Caco-2 (cell line): Measurements from ENCODE around the gene CCDC71. TPM values are rescaled to one million over a fixed set of nuclear protein-coding genes. Genes with fewer than 3 reads are reported as not detected.

Source experiments
- BruUV-seq: library from RNA; stranded (reverse); fragments of 400-500 nt; replicated peaks from 2 replicates; lab custom pipeline; 2021; lab: Mats Ljungman, UMichigan
- CTCF ChIA-PET: fragments of 300-600 bp; sonication (Branson Sonifier 250); formaldehyde crosslinking; loops from one replicate; lab custom pipeline; 2022; ENCODE audit warnings: antibody characterized with exemption; lab: Charles Lee
- POLR2A ChIA-PET: fragments of 300-600 bp; sonication (Branson Sonifier 250); formaldehyde crosslinking; loops from one replicate; lab custom pipeline; 2022; ENCODE audit warnings: antibody characterized with exemption; lab: Charles Lee
- DNase-seq, 2 experiments: peaks; one replicate each; pipeline versions ENCODE4 v3.0.0 to v3.0.0-alpha.2; 2020 to 2022
- H3K27me3 ChIP-seq: replicated peaks from 2 replicates; pipeline ENCODE4 v1.6.0; 2011; ENCODE audit warnings: low read length; ENCODE audit not compliant: control insufficient read depth, insufficient read depth
- H3K36me3 ChIP-seq: 2 replicates; pipeline ENCODE4 v1.5.1; 2011; ENCODE audit warnings: low read length; ENCODE audit not compliant: control insufficient read depth, insufficient read depth
- H3K4me1 ChIP-seq: fragments of 250-450 bp; sonication (Bioruptor Pico); 2 replicates; pipeline ENCODE4 v1.5.1; 2020; ENCODE audit warnings: mild to moderate bottlenecking
- H3K4me3 ChIP-seq: 2 replicates; pipeline ENCODE4 v1.5.1; 2011; ENCODE audit warnings: low read depth, mild to moderate bottlenecking, control low read depth, low read length
- H3K9me3 ChIP-seq: fragments of 250-450 bp; sonication (Bioruptor Pico); 2 replicates; pipeline ENCODE4 v1.5.1; 2020; ENCODE audit warnings: mild to moderate bottlenecking, moderate library complexity
- H3K27ac Mint-ChIP-seq: one replicate; pipeline ENCODE4 v1.8.0; 2022; ENCODE audit warnings: mixed read lengths; ENCODE audit not compliant: unreplicated experiment
- H3K27me3 Mint-ChIP-seq: one replicate; pipeline ENCODE4 v1.8.0; 2022; ENCODE audit warnings: mixed read lengths; ENCODE audit not compliant: insufficient read depth, unreplicated experiment
- H3K36me3 Mint-ChIP-seq: one replicate; pipeline ENCODE4 v1.8.0; 2022; ENCODE audit warnings: mild to moderate bottlenecking, mixed read lengths; ENCODE audit not compliant: insufficient read depth, unreplicated experiment
- H3K4me1 Mint-ChIP-seq: one replicate; pipeline ENCODE4 v1.8.0; 2022; ENCODE audit warnings: low read depth, mixed read lengths; ENCODE audit not compliant: unreplicated experiment
- H3K4me3 Mint-ChIP-seq: one replicate; pipeline ENCODE4 v1.8.0; 2022; ENCODE audit warnings: mild to moderate bottlenecking, moderate library complexity, mixed read lengths; ENCODE audit not compliant: unreplicated experiment
- H3K9me3 Mint-ChIP-seq: one replicate; pipeline ENCODE4 v1.8.0; 2022; ENCODE audit warnings: mixed read lengths; ENCODE audit not compliant: unreplicated experiment
- CTCF ChIP-seq, 2 experiments: fragments of 200-600 bp in 1 of 2; IDR thresholded peaks; 1 replicate in 1 of 2; 2 replicates in 1 of 2; pipeline versions ENCODE4 v1.5.1 to v1.8.0; 2011 to 2022; ENCODE audit warnings: antibody characterized with exemption in 1 of 2, control low read depth in 1 of 2, inconsistent platforms in 1 of 2, low read depth in 1 of 2, low read length in 1 of 2, mild to moderate bottlenecking in 1 of 2, moderate library complexity in 1 of 2; ENCODE audit not compliant: insufficient read depth in 1 of 2, severe bottlenecking in 1 of 2, unreplicated experiment in 1 of 2
- intact Hi-C: fragments of 100-400 bp; cut with micrococcal nuclease; formaldehyde crosslinking; loops from one replicate; pipeline ENCODE4 v1.10.0; 2022; ENCODE audit not compliant: unreplicated experiment
- total RNA-seq: library from RNA; stranded (reverse); gene quantifications from 2 replicates; pipeline ENCODE4 v1.2.3, GENCODE V29; 2022

The CCDC71 gene
- total RNA-seq, 1 experiment from 2014 or later, result 15.9 TPM

DNA sequence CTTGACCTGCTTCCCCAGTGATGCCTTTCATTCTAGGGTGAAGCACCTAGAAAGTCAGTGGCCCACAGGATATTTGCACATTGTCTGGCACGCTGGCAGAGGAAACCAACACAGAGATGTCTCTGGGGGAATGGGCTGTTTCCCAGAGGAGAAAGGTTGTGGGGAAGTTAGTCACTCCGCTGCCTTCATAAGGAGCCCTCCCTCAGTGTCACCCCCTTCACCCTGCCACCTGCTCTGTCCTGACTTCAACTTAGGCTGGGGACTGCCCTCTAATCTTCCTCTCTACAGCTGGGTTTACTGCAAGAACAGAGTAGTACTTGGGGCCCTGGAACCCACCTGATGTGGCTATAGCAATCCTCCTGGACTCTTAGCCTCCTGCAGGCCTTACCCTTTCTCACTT, 10.9 kb upstream of the CCDC71 start:
- no peaks in the 10 kb centered on the region for H3K36me3 ChIP-seq
- no peaks in the 10 kb centered on the region for H3K27me3 ChIP-seq
- CTCF ChIA-PET, result interaction anchor here (0.5 kb wide), 1 partner anchor 26 kb away, joined by 3 read pairs; no protein-coding TSS in a partner anchor
- no peak overlapping the region for H3K4me3 ChIP-seq
- H3K9me3 Mint-ChIP-seq, result no peaks in the 10 kb centered on the region
- no peaks in the 10 kb centered on the region for H3K36me3 Mint-ChIP-seq
- no peak overlapping the region for H3K4me3 Mint-ChIP-seq
- TF ChIP-seq CTCF (IDR thresholded peaks at IDR 0.05; ENCODE audit: insufficient read depth in 1 of 2, low read depth in 1 of 2, low read length in 1 of 2, severe bottlenecking in 1 of 2, unreplicated experiment in 1 of 2), result no peak
- H3K4me1 ChIP-seq, result no peaks in the 10 kb centered on the region; the same call in 1 of the 2 replicates
- POLR2A ChIA-PET, result interaction anchor here (0.6 kb wide), 1 partner anchor 84 kb away, joined by 3 read pairs; no protein-coding TSS in a partner anchor
- no peak overlapping the region for H3K27ac Mint-ChIP-seq
- intact Hi-C loops, result loop anchor here (10.0 kb wide), 1 partner anchor 78 kb away; no protein-coding TSS in a partner anchor
- H3K4me1 Mint-ChIP-seq, result no peaks in the 10 kb centered on the region
- no peaks in the 10 kb centered on the region for H3K9me3 ChIP-seq
- DNase-seq, result no peak
- H3K27me3 Mint-ChIP-seq, result no peaks in the 10 kb centered on the region
- no TSS peak for BruUV-seq

GRCh38 chr3:49175530-49175929, 9.4 kb upstream of the CCDC71 start:
- no peak for TF ChIP-seq CTCF (IDR thresholded peaks at IDR 0.05; ENCODE audit: insufficient read depth in 1 of 2, low read depth in 1 of 2, low read length in 1 of 2, severe bottlenecking in 1 of 2, unreplicated experiment in 1 of 2)

GRCh38 chr3:49174397-49174985, 8.4 kb upstream of the CCDC71 start:
- Mint-ChIP-seq H3K4me3 (no peak overlapping the region), H3K4me1 (peaks cover 6% of the 10 kb centered on the region), H3K36me3 (no peaks in the 10 kb centered on the region), H3K9me3 (no peaks in the 10 kb centered on the region), H3K27me3 (no peaks in the 10 kb centered on the region), H3K27ac (no peak overlapping the region)
- no peaks in the 10 kb centered on the region for H3K27me3 ChIP-seq
- peaks cover 6% of the 10 kb centered on the region; the same call in 1 of the 2 replicates for H3K4me1 ChIP-seq
- no peak for TF ChIP-seq CTCF (IDR thresholded peaks at IDR 0.05; ENCODE audit: insufficient read depth in 1 of 2, low read depth in 1 of 2, low read length in 1 of 2, severe bottlenecking in 1 of 2, unreplicated experiment in 1 of 2)
- POLR2A ChIA-PET, result no interaction called here
- H3K9me3 ChIP-seq, result no peaks in the 10 kb centered on the region
- CTCF ChIA-PET, result no interaction called here
- intact Hi-C loops, result loop anchor here (10.0 kb wide), 1 partner anchor 80 kb away; no protein-coding TSS in a partner anchor
- H3K36me3 ChIP-seq, result no peaks in the 10 kb centered on the region
- H3K4me3 ChIP-seq, result no peak overlapping the region
- no peak for DNase-seq
- no TSS peak for BruUV-seq

More at GRCh38 chr3:49175530-49175929, 9.4 kb upstream of the CCDC71 start:
- no peaks in the 10 kb centered on the region for H3K27me3 ChIP-seq
- no peaks in the 10 kb centered on the region for H3K27me3 Mint-ChIP-seq
- CTCF ChIA-PET, result no interaction called here
- no peak overlapping the region for H3K27ac Mint-ChIP-seq
- H3K4me3 Mint-ChIP-seq, result no peak overlapping the region
- DNase-seq, result no peak
- no peaks in the 10 kb centered on the region for H3K9me3 Mint-ChIP-seq
- no peaks in the 10 kb centered on the region for H3K4me1 Mint-ChIP-seq
- peaks cover 3% of the 10 kb centered on the region; the same call in 1 of the 2 replicates for H3K4me1 ChIP-seq
- no peaks in the 10 kb centered on the region for H3K9me3 ChIP-seq
- POLR2A ChIA-PET, result no interaction called here
- no peaks in the 10 kb centered on the region for H3K36me3 Mint-ChIP-seq
- intact Hi-C loops, result loop anchor here (10.0 kb wide), 1 partner anchor 79 kb away; no protein-coding TSS in a partner anchor
- H3K4me3 ChIP-seq, result no peak overlapping the region
- BruUV-seq, result no TSS peak
- no peaks in the 10 kb centered on the region for H3K36me3 ChIP-seq
